D721Med (cell line): Measurements from ENCODE around the gene ABITRAM.
"Not testable (repeated sequence)": the region's sequence is repeated elsewhere in the genome, so short reads cannot be mapped to it uniquely, and the experiment has no call there.

Experiments
- DNase-seq: peaks from one replicate; pipeline ENCODE4 v3.0.0; 2011; ENCODE audit warnings: low spot score; ENCODE audit not compliant: insufficient read length
- FAIRE-seq: peaks from 2 replicates; lab custom pipeline; 2011; peaks lifted over from hg19 to GRCh38; lab: Jason Lieb, UNC
- TF ChIP-seq, protein P1 (sequence below): IDR thresholded peaks from 2 replicates; pipeline ENCODE4 v1.5.1; 2012; ENCODE audit warnings: mild to moderate bottlenecking, control low read depth; ENCODE audit not compliant: insufficient read depth; ENCODE audit errors: missing control alignments

Gene ABITRAM

DNA sequence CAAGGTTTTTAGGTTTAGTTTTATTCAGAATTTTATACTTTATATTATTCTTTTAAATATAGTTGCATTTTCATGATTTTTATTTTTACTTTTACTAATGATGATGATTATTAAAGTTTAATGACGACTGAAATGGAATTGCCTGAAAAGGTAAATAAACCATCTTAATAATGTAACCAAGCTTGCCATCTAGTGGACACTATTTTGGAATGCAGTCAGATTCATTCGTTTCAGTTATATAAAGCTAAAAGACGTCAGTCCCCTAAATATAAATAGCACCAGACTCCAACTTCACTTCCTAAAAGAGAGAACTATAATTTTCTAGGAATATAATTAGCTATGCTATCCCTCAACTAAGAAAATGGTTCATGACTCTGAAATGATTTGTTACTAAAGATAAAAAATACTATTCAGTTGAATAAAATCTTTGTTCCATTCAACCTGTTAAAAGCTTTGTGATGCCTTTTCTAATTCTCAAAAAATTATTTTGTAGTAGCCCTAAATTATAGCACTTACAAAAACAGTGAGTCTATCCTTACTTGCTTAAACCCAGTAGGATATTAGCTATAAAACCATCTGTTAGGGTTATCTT, 19.9 kb downstream of the ABITRAM start:
- FAIRE-seq (no peak), DNase-seq (no peak)
- TF ChIP-seq, protein P1, sequence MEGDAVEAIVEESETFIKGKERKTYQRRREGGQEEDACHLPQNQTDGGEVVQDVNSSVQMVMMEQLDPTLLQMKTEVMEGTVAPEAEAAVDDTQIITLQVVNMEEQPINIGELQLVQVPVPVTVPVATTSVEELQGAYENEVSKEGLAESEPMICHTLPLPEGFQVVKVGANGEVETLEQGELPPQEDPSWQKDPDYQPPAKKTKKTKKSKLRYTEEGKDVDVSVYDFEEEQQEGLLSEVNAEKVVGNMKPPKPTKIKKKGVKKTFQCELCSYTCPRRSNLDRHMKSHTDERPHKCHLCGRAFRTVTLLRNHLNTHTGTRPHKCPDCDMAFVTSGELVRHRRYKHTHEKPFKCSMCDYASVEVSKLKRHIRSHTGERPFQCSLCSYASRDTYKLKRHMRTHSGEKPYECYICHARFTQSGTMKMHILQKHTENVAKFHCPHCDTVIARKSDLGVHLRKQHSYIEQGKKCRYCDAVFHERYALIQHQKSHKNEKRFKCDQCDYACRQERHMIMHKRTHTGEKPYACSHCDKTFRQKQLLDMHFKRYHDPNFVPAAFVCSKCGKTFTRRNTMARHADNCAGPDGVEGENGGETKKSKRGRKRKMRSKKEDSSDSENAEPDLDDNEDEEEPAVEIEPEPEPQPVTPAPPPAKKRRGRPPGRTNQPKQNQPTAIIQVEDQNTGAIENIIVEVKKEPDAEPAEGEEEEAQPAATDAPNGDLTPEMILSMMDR = peak; percentile 69

DNA sequence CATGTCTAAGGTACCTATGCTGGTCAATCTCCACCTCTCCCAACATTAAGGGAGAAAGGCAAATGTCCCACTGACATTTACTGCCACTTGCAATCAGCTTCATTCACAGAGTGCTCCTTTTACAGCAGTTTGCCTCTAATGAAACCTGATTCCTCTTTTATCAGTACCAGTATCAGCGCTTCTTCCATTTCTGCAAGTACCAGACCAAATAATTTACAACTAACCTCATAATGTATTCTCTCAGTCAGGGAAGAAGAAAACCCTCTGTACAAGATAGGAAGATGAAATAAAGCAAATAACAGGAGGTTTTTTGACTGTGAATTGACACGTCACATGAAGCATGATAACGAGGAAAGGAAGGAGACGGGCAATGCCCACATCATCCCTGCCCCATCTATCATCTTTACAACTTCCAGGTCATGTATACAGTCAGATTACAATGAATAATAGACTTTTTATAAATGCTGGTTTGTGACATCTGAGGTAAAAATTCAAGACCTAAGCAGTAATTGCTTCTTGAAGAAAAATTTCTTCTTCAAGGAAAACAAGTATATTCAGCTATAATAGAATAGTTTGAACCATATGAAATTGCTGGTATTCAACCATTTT, 21.9 kb downstream of the ABITRAM start:
- DNase-seq (no peak), FAIRE-seq (no peak)
- TF ChIP-seq, protein P1 = no peak

DNA sequence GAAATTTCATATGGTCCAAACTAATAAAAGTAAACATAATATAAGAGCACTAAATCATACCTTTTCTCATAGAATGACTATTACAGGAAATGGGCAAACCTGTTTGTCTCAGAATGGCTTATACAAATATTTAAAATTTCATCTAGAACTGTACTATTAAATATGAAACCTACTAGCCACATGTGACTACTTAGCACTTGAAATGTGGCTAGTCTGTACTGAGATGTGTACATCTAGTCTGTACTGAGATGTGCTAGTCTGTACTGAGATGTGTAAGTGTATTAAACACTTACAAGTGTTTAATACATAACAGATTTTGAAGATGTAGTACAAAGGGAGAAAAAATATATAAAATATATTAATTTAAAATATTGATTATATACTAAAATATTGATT, 22.4 kb downstream of the ABITRAM start:
- FAIRE-seq = no peak
- DNase-seq = no peak
- TF ChIP-seq, protein P1 = no peak

DNA sequence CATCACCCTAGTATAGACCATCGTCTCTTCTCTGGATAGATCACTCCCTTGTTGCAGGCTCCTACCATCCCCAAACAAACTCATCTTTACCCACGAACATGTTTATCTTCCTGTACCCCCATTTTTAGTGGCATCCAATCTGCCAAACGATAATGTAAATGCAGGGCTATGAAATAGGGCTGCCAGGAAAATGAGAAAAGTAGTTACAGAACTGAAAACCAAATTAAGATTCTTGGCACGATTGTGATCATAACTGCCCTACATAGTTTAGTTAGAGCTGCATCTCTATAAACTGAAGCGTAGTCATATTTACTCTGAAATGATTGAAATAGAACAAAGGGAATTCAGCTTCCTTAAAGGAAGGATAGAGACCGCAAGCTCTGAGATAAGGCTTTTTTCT, 26.1 kb downstream of the ABITRAM start:
- DNase-seq (no peak), FAIRE-seq (no peak)
- TF ChIP-seq, protein P1 = no peak

DNA sequence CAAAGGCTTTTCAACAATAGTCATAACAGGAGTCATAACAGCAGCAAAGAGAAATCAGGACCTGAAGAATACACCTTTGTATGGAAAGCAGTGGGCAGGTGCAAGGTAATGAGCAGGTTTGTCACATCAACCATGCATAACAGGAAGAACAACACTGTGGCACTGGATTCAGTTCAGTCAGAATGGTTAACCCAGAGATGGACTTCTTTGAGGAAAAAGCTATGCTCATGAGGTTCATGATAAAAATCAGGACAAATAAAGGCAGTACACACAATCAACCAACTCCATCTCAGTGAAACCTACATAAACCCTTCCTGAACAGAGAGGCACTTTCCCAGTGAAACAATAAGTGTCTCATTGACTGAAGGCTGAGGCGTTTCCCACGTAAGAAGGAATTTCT, 27.0 kb downstream of the ABITRAM start:
- DNase-seq (no peak), FAIRE-seq (no peak)
- TF ChIP-seq, protein P1 = no peak

DNA sequence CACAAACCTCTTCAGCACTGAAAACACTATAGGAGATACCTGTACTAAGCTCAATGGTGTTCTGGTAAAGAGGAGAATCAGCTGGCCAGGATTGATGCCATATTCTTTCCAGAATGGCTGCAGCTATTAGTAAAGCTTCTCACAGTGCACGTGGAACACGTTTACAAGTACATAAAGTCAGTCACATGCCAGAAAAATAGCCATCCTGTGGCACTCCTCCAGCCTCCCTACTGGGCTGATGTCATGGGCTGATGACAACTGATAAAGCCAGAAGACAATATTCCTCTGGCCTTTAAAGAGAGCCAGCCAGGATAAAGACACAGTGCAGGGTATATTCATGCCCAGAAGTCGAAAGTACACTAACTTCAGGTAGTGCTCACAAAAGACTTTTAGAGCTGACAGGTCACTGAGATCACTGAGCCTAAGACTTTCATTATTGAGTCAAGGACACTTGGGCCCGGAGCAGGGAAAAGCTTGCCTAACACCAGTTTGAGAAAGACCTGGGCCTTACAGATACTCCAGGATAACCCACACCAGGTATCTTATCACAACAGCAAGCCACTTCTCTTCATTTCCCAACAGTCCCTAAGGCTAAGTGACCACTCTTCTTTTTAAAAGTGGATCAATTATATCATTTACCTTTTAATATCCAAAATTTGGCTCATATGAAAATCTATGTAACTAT, 29.4 kb downstream of the ABITRAM start:
- FAIRE-seq (no peak), DNase-seq (no peak)
- TF ChIP-seq, protein P1 = no peak

DNA sequence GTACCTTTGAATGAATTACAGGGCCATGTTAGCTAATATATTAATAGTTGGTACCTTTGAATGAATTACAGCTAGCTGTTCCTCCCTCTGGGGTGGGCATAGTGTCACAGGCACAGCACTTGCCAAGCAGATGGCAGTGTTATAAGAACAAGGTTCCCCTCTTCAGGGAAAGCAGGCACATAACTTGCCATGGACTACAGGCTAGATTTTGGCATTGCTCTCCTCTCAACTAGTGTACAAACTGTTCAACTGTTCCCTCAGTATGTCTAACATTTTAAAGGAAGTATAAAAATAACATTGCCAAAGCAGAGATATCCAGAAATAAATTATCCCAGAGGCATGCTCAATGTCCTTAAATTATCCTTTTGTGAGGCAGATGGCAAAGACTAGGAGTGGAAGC, 33.7 kb downstream of the ABITRAM start:
- FAIRE-seq (no peak), DNase-seq (no peak)
- TF ChIP-seq, protein P1 = no peak

DNA sequence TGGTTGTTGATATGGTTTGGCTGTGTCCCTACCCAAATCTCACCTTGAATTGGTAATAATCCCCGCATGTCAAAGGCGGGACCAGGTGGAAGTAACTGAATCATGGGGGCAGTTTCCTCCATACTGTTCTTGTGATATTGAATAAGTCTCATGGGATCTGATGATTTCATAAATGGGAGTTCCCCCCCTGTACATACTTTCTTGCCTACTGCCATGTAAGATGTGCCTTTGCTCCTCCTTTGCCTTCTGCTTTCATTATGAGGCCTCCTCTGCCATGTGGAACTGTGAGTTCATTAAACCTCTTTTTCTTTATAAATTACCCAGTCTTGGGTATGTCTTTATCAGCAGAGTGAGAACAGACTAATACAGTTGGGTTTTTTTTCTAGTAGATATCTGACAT, 37.2 kb downstream of the ABITRAM start:
- not testable (repeated sequence) for DNase-seq, FAIRE-seq
